HT-29 (cell line): ENCODE results near the gene OXLD1. TPM values are rescaled to one million over a fixed set of nuclear protein-coding genes. Genes with fewer than 3 reads are reported as not detected.

Source experiments
- DNase-seq: peaks from one replicate; pipeline ENCODE4 v3.0.0-alpha.2; 2015; ENCODE audit warnings: low spot score
- small RNA-seq: library from RNA; depleted of rRNA; stranded (forward); fragments of <200 nt; gene quantifications from one replicate; pipeline ENCODE3, GENCODE V24; 2014
- total RNA-seq: library from RNA; depleted of rRNA; stranded (reverse); fragments of >200 nt; shearing (Covaris generic); gene quantifications from 2 replicates; pipeline ENCODE4 v1.2.3, GENCODE V29; 2014; rRNA removed

Gene OXLD1
- total RNA-seq, 1 experiment from 2014 or later = 97.8 TPM

- DNase-seq = no peak
Measured at GRCh38 chr17:81616877-81617276, 49.5 kb downstream of the OXLD1 start.

DNA sequence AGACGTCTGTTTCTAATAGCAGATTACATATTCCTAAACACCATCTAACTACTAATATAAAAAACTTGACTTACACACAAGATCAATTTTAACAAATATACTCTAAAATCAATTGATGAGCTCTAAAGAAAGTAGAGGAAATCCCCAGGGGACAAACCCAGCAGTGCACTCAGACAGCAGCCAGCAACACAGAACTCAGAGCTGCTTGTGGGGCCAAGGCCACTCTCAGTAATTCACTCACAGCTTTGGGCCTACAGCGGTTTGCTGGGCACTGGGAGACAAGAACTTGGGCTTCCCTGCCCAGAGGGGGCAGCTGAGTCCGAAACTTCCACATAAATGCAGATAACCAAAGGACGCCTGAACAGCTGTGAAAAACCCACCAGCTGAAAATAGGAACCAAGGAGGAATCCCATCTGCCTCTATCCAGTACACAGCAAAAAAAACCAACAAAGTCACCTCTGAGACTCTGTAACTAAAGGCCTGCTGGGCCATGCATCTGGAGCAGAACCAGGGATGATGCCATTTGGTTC lies 50.9 kb downstream of the OXLD1 start:
- no peak for DNase-seq

Small RNA genes lying within 50 kb of the gene (small RNA-seq; reads per million reads assigned to genes)
- gene MIR6786 = not detected

Other genes starting within 250 kb of the OXLD1 start
- gene ACTG1, start 153.8 kb downstream of the OXLD1 start, total RNA-seq = 3,401 and 4,670 TPM in 2 replicates
- 4.3 and 4.7 TPM in 2 replicates for gene FSCN2, start 138.2 kb downstream of the OXLD1 start, total RNA-seq
- 67.5 and 70.9 TPM in 2 replicates for gene FAAP100, start 114.3 kb downstream of the OXLD1 start, total RNA-seq
- gene NPLOC4, start 29.5 kb downstream of the OXLD1 start, total RNA-seq = 81.9 and 94.2 TPM in 2 replicates
- gene TSPAN10, start 29.4 kb downstream of the OXLD1 start, total RNA-seq = 0.10 and 0.29 TPM in 2 replicates
- 0.68 TPM in 1 of 2 replicates, not detected in the other for gene PDE6G, start 10.1 kb downstream of the OXLD1 start, total RNA-seq
- gene CCDC137, start 132 bp upstream of the OXLD1 start, total RNA-seq = 33.8 and 33.9 TPM in 2 replicates
- gene ARL16, start 17.2 kb upstream of the OXLD1 start, total RNA-seq = 36.5 and 39.7 TPM in 2 replicates
- gene HGS, start 17.4 kb upstream of the OXLD1 start, total RNA-seq = 177 and 183 TPM in 2 replicates
- gene MRPL12, start 36.8 kb upstream of the OXLD1 start, total RNA-seq = 72.5 and 88.4 TPM in 2 replicates
- gene SLC25A10, start 45.7 kb upstream of the OXLD1 start, total RNA-seq = 199 and 209 TPM in 2 replicates
- gene GCGR, start 137.5 kb upstream of the OXLD1 start, total RNA-seq = 0.71 and 2.2 TPM in 2 replicates
- 159 and 160 TPM in 2 replicates for gene MCRIP1, start 166.7 kb upstream of the OXLD1 start, total RNA-seq
- gene PPP1R27, start 168.4 kb upstream of the OXLD1 start, total RNA-seq = 2.4 and 3.0 TPM in 2 replicates
- 1,172 and 1,253 TPM in 2 replicates for gene P4HB, start 193.9 kb upstream of the OXLD1 start, total RNA-seq
- gene ARHGDIA, start 204.7 kb upstream of the OXLD1 start, total RNA-seq = 312 and 331 TPM in 2 replicates
- gene ALYREF, start 225.0 kb upstream of the OXLD1 start, total RNA-seq = 482 and 502 TPM in 2 replicates
- 222 and 256 TPM in 2 replicates for gene ANAPC11, start 225.1 kb upstream of the OXLD1 start, total RNA-seq
- 2.4 and 3.2 TPM in 2 replicates for gene NPB, start 235.6 kb upstream of the OXLD1 start, total RNA-seq
- 163 and 167 TPM in 2 replicates for gene PCYT2, start 244.8 kb upstream of the OXLD1 start, total RNA-seq